SU-DHL-6 (cell line): Measurements from ENCODE around the gene MAP2K3.

Experiments
- H2AFZ ChIP-seq: fragments of 200-600 bp; sonication (generic); 2 replicates; pipeline ENCODE4 v1.6.1; 2014; ENCODE audit warnings: low read depth, mild to moderate bottlenecking, moderate library complexity, mixed read lengths, antibody characterized with exemption, low read length; ENCODE audit not compliant: severe bottlenecking
- H3F3A ChIP-seq: fragments of 200-600 bp; shearing (Covaris generic); 2 replicates; pipeline ENCODE4 v1.6.0; 2016; ENCODE audit warnings: antibody characterized with exemption, mild to moderate bottlenecking; ENCODE audit not compliant: insufficient read depth
- H3K27ac ChIP-seq: fragments of 200-600 bp; sonication (generic); 2 replicates; pipeline ENCODE4 v1.5.1; 2016; ENCODE audit warnings: low read depth, mild to moderate bottlenecking, low read length, moderate library complexity, mixed read lengths
- H3K27me3 ChIP-seq: fragments of 200-600 bp; sonication (generic), shearing (Covaris generic); 2 replicates; pipeline ENCODE4 v1.6.0; 2014; ENCODE audit warnings: mild to moderate bottlenecking, low read length
- H3K36me3 ChIP-seq: fragments of 200-600 bp; sonication (generic); 2 replicates; pipeline ENCODE4 v1.6.1; 2014; ENCODE audit warnings: mild to moderate bottlenecking, low read length, mixed read lengths
- H3K4me2 ChIP-seq: fragments of 300-600, 200-600 bp; shearing (Covaris generic), sonication (generic); 2 replicates; pipeline ENCODE4 v1.6.0; 2014; ENCODE audit warnings: low read length, low read depth, mild to moderate bottlenecking; ENCODE audit not compliant: poor library complexity, severe bottlenecking
- H3K4me3 ChIP-seq: fragments of 200-600 bp; sonication (generic); 2 replicates; pipeline ENCODE4 v1.5.1; 2014; ENCODE audit warnings: antibody characterized with exemption, low read length, mild to moderate bottlenecking, mixed read lengths; ENCODE audit not compliant: insufficient read depth, poor library complexity, severe bottlenecking
- H3K79me2 ChIP-seq: fragments of 200-600 bp; sonication (generic); 2 replicates; pipeline ENCODE4 v1.6.1; 2014; ENCODE audit warnings: mild to moderate bottlenecking, low read length, moderate library complexity; ENCODE audit not compliant: insufficient read depth
- H3K9ac ChIP-seq: fragments of 200-600 bp; sonication (generic); 2 replicates; pipeline ENCODE4 v1.7.0; 2014; ENCODE audit warnings: mild to moderate bottlenecking, low read length
- H3K9me2 ChIP-seq: fragments of 200-600 bp; sonication (generic); replicated peaks from 2 replicates; pipeline ENCODE4 v1.6.1; 2014; ENCODE audit warnings: low read length; ENCODE audit not compliant: insufficient read depth
- H3K9me3 ChIP-seq: fragments of 200-600 bp; sonication (generic); 2 replicates; pipeline ENCODE4 v1.6.1; 2014; ENCODE audit warnings: low read length, mixed read lengths; ENCODE audit not compliant: insufficient read depth
- H4K20me1 ChIP-seq: fragments of 200-600 bp; sonication (generic); 2 replicates; pipeline ENCODE4 v1.6.1; 2014; ENCODE audit warnings: low read depth, mild to moderate bottlenecking, antibody characterized with exemption, low read length, moderate library complexity, mixed read lengths
- CTCF ChIP-seq: fragments of 200-600 bp; sonication (generic); IDR thresholded peaks from one replicate; pipeline ENCODE4 v1.5.1; 2017; ENCODE audit warnings: antibody characterized with exemption, mild to moderate bottlenecking, low read length, moderate library complexity; ENCODE audit not compliant: insufficient read depth, poor library complexity, severe bottlenecking
- EZH2phosphoT487 ChIP-seq: fragments of 200-600 bp; sonication (generic), shearing (Covaris generic); conservative IDR thresholded peaks from 2 replicates; pipeline ENCODE4 v1.6.1; 2018; ENCODE audit warnings: mild to moderate bottlenecking, antibody characterized with exemption, low read length, moderate library complexity, mixed read lengths

The MAP2K3 gene

GRCh38 chr17:21353326-21354010 lies 69.0 kb downstream of the MAP2K3 start:
- Histone ChIP-seq H3F3A (peaks cover 1% of the 10 kb centered on the region; the same call in 1 of the 2 replicates), H3K4me2 (no peak overlapping the region), H2AFZ (no peak overlapping the region), H3K9me2 (no peaks in the 10 kb centered on the region), H3K4me3 (no peak overlapping the region), H3K9me3 (no peaks in the 10 kb centered on the region), H3K9ac (no peak overlapping the region), H3K27ac (no peak overlapping the region), H3K27me3 (no peaks in the 10 kb centered on the region), H3K79me2 (no peaks in the 10 kb centered on the region), H4K20me1 (no peaks in the 10 kb centered on the region), H3K36me3 (no peaks in the 10 kb centered on the region)
- no peak for TF ChIP-seq EZH2phosphoT487
- TF ChIP-seq CTCF = no peak

- H3K4me2 ChIP-seq = no peak overlapping the region
- TF ChIP-seq CTCF (no peak), EZH2phosphoT487 (no peak)
- no peaks in the 10 kb centered on the region for H3K9me3 ChIP-seq
- H3K27ac ChIP-seq = no peak overlapping the region
- H3K4me3 ChIP-seq = no peak overlapping the region
- H4K20me1 ChIP-seq = no peaks in the 10 kb centered on the region
- H3F3A ChIP-seq = no peaks in the 10 kb centered on the region
- no peaks in the 10 kb centered on the region for H3K9me2 ChIP-seq
- H3K9ac ChIP-seq = no peak overlapping the region
- H2AFZ ChIP-seq = no peak overlapping the region
- H3K27me3 ChIP-seq = no peaks in the 10 kb centered on the region
- no peaks in the 10 kb centered on the region for H3K36me3 ChIP-seq
- H3K79me2 ChIP-seq = no peaks in the 10 kb centered on the region
These were observed 70.4 kb downstream of the MAP2K3 start for GRCh38 chr17:21354796-21355385.

- no peak overlapping the region for H3K4me2 ChIP-seq
- no peaks in the 10 kb centered on the region for H3F3A ChIP-seq
- no peaks in the 10 kb centered on the region for H3K9me3 ChIP-seq
- H3K9ac ChIP-seq = no peak overlapping the region
- H3K27me3 ChIP-seq = no peaks in the 10 kb centered on the region
- H4K20me1 ChIP-seq = no peaks in the 10 kb centered on the region
- TF ChIP-seq EZH2phosphoT487 (no peak), CTCF (no peak)
- no peak overlapping the region for H3K27ac ChIP-seq
- no peaks in the 10 kb centered on the region for H3K79me2 ChIP-seq
- no peak overlapping the region for H2AFZ ChIP-seq
- H3K4me3 ChIP-seq = no peak overlapping the region
- H3K36me3 ChIP-seq = no peaks in the 10 kb centered on the region
- H3K9me2 ChIP-seq = no peaks in the 10 kb centered on the region
These were observed 71.1 kb downstream of the MAP2K3 start for GRCh38 chr17:21355586-21355985.
